HG03565 (cell line): ENCODE results near the gene G6PC3.
A peak's percentile ranks its signal among the peaks of the same experiment; 100 is the strongest.

Experiments
- ATAC-seq: cut with Tn5 transposase; IDR thresholded peaks from one replicate; pipeline ENCODE4 v1.9.1; 2021; ENCODE audit warnings: mild to moderate bottlenecking, moderate library complexity; ENCODE audit not compliant: unreplicated experiment

The G6PC3 gene

GRCh38 chr17:44059101-44059892, 11.2 kb upstream of the G6PC3 start:
- ATAC-seq, result no peak

- ATAC-seq, result no peak
Measured at GRCh38 chr17:44061446-44061845, 9.1 kb upstream of the G6PC3 start.

DNA sequence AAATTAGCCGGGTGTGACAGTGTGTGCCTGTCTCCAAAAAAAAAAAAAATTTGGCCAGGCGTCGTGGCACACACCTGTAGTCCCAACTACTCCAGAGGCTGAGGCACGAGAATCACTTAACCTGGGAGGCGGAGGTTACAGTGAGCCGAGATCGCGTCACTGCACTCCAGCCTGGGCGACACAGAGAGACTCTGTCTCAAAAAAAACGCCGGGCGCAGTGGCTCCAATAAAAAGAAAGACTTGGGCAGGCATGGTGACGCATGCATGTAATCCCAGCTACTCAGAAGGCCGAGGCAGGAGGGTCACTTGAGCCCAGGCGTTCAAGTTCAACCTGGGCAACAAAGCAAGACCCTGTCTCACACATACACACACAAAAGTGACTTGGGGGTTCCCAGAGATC, 7.7 kb upstream of the G6PC3 start:
- no peak for ATAC-seq

- no peak for ATAC-seq
Measured at GRCh38 chr17:44063704-44064639, 6.6 kb upstream of the G6PC3 start.

DNA sequence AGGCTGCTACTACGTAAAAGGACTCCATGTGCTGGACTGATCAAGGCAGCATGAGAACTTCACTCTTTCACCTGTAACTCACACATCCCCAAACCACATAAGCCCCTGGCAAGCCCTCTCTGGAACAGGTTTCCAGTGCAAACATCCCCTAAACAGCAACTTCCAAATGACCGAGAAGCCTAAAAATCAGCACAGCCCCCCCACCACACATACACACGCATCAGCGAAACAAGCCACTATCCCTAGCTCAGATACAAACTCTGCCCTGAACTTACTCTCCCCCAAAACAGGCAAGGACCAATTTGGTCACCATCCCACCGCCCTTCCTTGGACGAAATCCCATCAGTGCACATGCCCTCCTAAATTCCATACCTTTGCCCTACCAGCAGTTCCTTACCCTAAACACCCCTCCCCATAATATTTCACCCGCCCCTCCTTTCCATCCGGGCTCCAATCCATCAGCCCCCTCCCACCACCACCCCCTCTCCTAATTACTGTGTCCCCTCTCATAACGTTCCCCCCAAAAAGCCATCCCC, 4.8 kb upstream of the G6PC3 start:
- ATAC-seq, result no peak

DNA sequence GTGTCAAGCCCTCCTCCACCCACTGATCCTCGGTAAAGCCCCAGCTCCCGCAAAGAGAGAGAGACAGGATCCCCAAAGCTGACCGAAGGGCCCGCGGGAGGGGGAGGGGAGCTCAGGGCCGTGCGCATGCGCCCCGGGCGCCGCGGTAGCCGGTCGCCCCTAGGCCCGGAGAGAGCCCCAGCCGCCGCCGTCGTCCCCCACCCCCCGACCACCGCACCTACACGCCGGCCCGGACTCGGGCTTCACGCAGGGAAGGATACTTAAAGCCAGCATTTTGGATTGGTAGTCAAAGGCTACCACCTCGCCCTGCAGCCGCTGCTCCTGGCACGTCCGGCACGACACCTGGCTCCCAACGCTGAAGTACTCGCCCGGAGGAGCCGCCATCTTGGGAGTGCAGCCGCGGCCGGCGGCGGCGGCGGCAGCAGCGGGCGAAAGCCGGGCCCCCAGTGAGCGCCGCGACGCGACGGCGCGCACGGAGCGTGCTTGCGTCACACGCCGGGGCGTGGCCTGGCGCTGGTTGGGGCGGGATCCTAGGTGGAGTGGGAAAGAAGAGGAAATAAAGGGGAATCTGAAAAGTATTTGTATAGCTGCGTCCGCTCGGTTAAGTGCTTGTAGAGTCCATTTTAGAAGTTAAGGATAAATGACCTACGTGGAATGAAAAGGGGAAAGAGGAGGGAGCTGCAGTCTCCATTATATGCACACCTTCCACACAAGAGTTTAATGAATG, 4.2 kb upstream of the G6PC3 start, which contains the start of gene LSM12:
Gene LSM12, minus strand, starts transcription at position 468 of the 727 bp plus-strand sequence. Its CDS starts 84 bp downstream, at position 384.
- peak; percentile 45 for ATAC-seq

- ATAC-seq, result no peak
Measured at GRCh38 chr17:44067545-44067940, 3.0 kb upstream of the G6PC3 start.

DNA sequence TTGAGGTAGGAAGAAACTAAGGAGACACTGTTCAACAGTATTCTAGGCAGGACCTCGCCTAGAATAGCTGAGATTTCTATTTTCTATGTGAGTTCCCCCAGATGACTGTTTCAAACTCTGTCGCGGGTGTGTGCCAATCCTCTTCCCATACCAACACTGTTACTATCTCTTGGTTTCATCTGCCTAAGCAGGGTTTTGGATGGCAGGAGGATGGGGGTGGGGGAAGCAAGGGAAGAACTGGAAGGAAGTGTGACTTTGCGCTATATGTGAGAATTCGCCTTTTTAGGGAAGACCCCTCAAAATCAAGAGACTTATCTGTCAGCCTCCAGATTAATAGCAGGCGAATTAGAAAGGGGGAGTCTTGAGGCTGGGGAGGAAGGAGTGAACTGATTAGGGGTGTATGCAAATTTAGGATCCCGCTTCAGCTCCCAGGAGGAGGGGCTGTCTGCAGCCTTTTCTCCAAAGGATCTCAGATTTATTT, 521 bp upstream of the G6PC3 start:
- ATAC-seq, result no peak

GRCh38 chr17:44071198-44071520, 624 bp downstream of the G6PC3 start:
- no peak for ATAC-seq

GRCh38 chr17:44071772-44072171, 1.2 kb downstream of the G6PC3 start:
- ATAC-seq, result no peak

DNA sequence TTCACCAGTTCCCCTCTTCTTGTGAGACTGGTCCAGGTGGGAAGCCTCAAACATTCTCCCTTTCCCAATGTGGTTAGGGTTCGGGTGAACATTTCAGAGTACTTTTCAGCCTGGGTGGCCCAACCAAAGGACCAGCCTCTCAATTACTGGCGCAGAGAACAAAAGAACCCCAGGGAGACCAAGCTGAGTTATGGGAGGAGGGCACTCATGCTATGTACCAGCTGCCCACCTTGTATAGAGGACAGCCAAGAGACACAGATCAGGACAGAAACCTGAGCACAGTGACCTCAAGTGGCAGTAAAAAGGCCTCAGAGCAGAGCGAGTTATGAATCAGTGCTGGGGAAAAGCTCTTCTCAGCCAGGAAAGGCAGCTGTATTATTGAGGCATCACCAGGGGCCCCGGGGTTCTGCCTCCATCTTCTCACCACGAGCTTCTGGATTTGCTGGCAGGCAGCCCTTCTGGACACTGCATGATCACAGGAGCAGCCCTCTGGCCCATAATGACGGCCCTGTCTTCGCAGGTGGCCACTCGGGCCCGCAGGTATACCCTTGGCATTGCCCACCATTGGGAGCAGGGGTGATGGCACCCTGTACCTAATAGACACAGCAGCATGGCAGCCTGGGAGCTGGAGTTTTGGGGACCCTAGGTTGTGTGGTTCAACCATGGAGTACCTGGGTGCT, 3.8 kb downstream of the G6PC3 start:
- no peak for ATAC-seq

GRCh38 chr17:44074911-44075285, 4.4 kb downstream of the G6PC3 start:
- ATAC-seq, result no peak

DNA sequence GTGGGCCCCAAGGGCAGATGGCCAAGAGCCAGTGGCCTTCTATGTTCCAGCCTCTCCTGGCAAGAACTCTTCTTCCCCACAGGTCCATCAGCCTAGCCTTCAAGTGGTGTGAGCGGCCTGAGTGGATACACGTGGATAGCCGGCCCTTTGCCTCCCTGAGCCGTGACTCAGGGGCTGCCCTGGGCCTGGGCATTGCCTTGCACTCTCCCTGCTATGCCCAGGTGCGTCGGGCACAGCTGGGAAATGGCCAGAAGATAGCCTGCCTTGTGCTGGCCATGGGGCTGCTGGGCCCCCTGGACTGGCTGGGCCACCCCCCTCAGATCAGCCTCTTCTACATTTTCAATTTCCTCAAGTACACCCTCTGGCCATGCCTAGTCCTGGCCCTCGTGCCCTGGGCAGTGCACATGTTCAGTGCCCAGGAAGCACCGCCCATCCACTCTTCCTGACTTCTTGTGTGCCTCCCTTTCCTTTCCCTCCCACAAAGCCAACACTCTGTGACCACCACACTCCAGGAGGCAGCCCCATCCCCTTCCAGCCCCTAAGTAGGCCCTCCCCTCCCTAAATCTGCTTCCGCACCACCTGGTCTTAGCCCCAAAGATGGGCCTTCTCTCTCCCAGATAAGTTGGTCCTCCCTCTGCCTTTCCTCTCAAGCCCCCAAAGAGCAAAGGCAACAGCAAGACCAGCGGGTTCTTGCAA, 5.2 kb downstream of the G6PC3 start:
- no peak for ATAC-seq

DNA sequence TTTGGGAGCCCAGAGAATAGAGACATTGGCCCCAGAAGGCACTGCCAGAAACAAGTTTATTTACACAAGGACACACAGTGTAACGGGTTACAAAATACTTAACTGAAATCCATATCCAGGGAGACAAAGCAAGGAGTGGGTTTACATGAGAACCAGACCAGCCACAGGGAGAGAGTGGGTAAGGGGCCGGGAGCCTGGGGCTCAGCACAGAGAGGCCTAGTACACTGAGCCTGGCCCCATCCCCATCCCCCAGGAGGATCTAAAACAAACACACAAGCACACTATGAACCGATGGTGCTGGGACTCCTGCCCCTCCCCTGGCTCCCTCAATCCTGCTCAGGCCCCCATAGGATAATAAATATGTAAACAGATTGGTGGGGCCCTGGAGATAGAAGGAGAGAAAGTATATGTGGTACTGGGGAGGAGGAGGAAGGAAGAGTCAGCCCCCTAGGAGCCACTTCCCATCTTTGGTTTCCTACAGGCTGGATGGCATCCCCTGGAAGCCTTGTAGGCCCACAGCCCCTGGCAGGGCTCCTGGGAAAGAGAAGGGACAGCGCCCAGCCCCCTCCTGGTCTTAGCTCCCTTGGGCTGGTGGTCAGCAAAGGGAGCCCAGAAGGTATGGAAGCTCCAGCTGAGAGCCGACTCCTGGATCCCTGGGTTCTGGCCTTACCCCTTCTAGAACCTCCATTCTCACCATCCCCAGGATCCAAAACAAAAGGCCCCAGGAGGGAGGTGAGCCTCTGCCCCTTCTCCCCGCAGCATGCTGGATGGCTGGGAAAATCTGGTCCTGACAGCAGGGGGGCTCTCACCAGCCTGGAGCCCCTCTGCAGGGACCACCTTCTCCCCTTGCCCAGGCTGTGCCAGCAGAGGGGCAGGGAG, 6.4 kb downstream of the G6PC3 start:
- no peak for ATAC-seq

DNA sequence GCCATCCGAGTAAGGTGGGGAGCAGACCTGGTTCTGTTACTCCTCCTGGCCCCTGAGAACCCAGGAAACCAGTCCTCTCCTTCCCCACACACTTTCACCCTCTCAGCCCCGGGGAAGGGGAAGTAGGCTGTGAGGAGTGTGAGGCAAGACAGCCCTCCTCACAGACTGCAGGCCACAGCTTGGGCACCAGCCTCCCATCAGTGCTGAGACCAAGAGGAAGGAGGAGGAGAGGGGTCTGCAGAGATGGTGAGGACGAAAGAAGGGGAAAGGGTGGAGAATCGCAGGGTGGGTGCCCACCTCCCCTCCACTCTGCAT, 7.0 kb downstream of the G6PC3 start:
- no peak for ATAC-seq

DNA sequence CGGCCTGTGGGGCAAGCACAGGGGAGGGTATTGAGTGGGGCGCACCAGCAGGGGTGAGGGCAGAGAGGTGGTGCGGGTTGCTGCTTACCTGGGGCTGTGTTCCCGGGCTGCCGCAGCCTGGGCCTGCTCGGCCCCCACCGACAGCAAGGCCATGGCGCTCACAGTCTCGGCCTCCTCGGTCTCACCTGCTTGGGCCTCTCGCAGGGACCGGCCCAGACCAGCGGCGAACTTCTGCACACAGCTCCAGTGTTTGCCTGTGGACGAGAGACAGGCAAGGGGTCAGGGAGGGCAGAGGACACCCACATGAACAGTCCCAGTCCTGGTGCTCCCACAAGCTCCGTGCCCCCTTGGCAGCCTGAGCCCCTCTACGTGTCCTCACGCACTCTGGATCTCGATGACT, 7.9 kb downstream of the G6PC3 start:
- ATAC-seq, result no peak

- ATAC-seq, result no peak
Measured at GRCh38 chr17:44079877-44080821, 9.6 kb downstream of the G6PC3 start.

GRCh38 chr17:44081681-44082080, 11.1 kb downstream of the G6PC3 start:
- ATAC-seq, result no peak
